K562 (cell line): Measurements from ENCODE around the gene RABGAP1L. TPM values are rescaled to one million over a fixed set of nuclear protein-coding genes. Genes with fewer than 3 reads are reported as not detected.

Experiments used
- ATF7 ChIP-seq: fragments of 450-650 bp; IDR thresholded peaks from 2 replicates; pipeline ENCODE4 v1.7.1; 2014; ENCODE audit warnings: mild to moderate bottlenecking, moderate library complexity
- BACH1 ChIP-seq: fragments of 200-800 bp; sonication (Bioruptor generic); IDR thresholded peaks from 2 replicates; pipeline ENCODE4 v1.6.1; 2016; ENCODE audit warnings: missing genetic modification characterization, missing compliant biosample characterization
- CEBPG ChIP-seq, 3 experiments: fragments of 200-800 bp in 1 of 3; sonication (Bioruptor generic) in 1 of 3; sonication (generic) in 1 of 3; formaldehyde crosslinking in 1 of 3; IDR thresholded peaks in 2 of 3; conservative IDR thresholded peaks in 1 of 3; 2 replicates each; pipeline versions ENCODE4 v1.6.1 to v1.8.0; 2016 to 2022; ENCODE audit warnings: missing compliant biosample characterization in 2 of 3, missing genetic modification characterization in 2 of 3, mild to moderate bottlenecking in 1 of 3, missing genetic modification reagents in 1 of 3
- CHD2 ChIP-seq: IDR thresholded peaks from 2 replicates; pipeline ENCODE4 v1.6.1; 2011; ENCODE audit warnings: low read depth, low read length
- ETV5 ChIP-seq: sonication (generic); formaldehyde crosslinking; IDR thresholded peaks from 2 replicates; pipeline ENCODE4 v1.4.0; 2020; ENCODE audit warnings: low read depth, mild to moderate bottlenecking, missing genetic modification reagents
- FOXM1 ChIP-seq, 2 experiments: fragments of 450-650 bp in 1 of 2; sonication (generic) in 1 of 2; formaldehyde crosslinking in 1 of 2; IDR thresholded peaks; 2 replicates each; pipeline versions ENCODE4 v1.6.1 to v1.9.0; 2017 to 2022; ENCODE audit warnings: low read depth in 2 of 2, mild to moderate bottlenecking in 2 of 2, missing genetic modification reagents in 1 of 2, moderate library complexity in 1 of 2
- GABPA ChIP-seq: fragments of 200-800 bp; sonication (Bioruptor generic); conservative IDR thresholded peaks from 2 replicates; pipeline ENCODE4 v1.6.1; 2016; ENCODE audit warnings: low read depth, missing genetic modification characterization, missing compliant biosample characterization
- NR4A1 ChIP-seq, 2 experiments: fragments of 250-450 bp in 1 of 2; fragments of 450-650 bp in 1 of 2; sonication (Bioruptor Pico) in 1 of 2; IDR thresholded peaks; 2 replicates each; pipeline versions ENCODE4 v1.4.0 to v1.6.1; 2016 to 2020; ENCODE audit warnings: mild to moderate bottlenecking in 2 of 2, missing compliant biosample characterization in 1 of 2, missing genetic modification characterization in 1 of 2, moderate library complexity in 1 of 2
- PURB ChIP-seq: sonication (generic); formaldehyde crosslinking; IDR thresholded peaks from 2 replicates; pipeline ENCODE4 v1.9.0; 2021; ENCODE audit warnings: low read depth, mild to moderate bottlenecking, missing genetic modification reagents
- SNAPC5 ChIP-seq: fragments of 250-450 bp; sonication (Bioruptor Pico); IDR thresholded peaks from 2 replicates; pipeline ENCODE4 v1.8.0; 2021; ENCODE audit warnings: moderate library complexity, mild to moderate bottlenecking, inconsistent platforms
- SNRNP70 ChIP-seq: fragments of 200-400 bp; formaldehyde crosslinking; optimal IDR thresholded peaks from 2 replicates; pipeline ENCODE3; 2017; ENCODE audit warnings: low read depth, low read length
- SREBF1 ChIP-seq: fragments of 150-350 bp; IDR thresholded peaks from 2 replicates; pipeline ENCODE4 v1.6.1; 2014; ENCODE audit warnings: antibody characterized with exemption, low read depth, low read length, borderline replicate concordance
- SRSF7 ChIP-seq: fragments of 200-400 bp; formaldehyde crosslinking; optimal IDR thresholded peaks from 2 replicates; pipeline ENCODE3; 2017; ENCODE audit warnings: mild to moderate bottlenecking, low read depth, low read length
- USF1 ChIP-seq: sonication (generic); formaldehyde crosslinking; IDR thresholded peaks from 2 replicates; pipeline ENCODE4 v1.9.0; 2022; ENCODE audit warnings: mild to moderate bottlenecking, missing genetic modification reagents
- ZFX ChIP-seq: sonication (generic); formaldehyde crosslinking; IDR thresholded peaks from 2 replicates; pipeline ENCODE4 v1.8.0; 2022; ENCODE audit warnings: mild to moderate bottlenecking, missing genetic modification reagents, moderate library complexity
- ZMIZ1 ChIP-seq, 2 experiments: fragments of 150-350 bp in 1 of 2; IDR thresholded peaks; 2 replicates each; pipeline ENCODE4 v1.6.1; 2012 to 2016; ENCODE audit warnings: low read depth in 2 of 2, low read length in 2 of 2, mild to moderate bottlenecking in 1 of 2, moderate library complexity in 1 of 2
- ZNF217 ChIP-seq: sonication (generic); formaldehyde crosslinking; IDR thresholded peaks from 2 replicates; pipeline ENCODE4 v1.8.0; 2022; ENCODE audit warnings: mild to moderate bottlenecking, missing genetic modification reagents
- ZNF280B ChIP-seq: fragments of 250-450 bp; sonication (Bioruptor Pico); IDR thresholded peaks from 2 replicates; pipeline ENCODE4 v1.5.1; 2021; ENCODE audit warnings: mild to moderate bottlenecking
- ZNF431 ChIP-seq: sonication (generic); formaldehyde crosslinking; IDR thresholded peaks from 2 replicates; pipeline ENCODE4 v1.8.0; 2022; ENCODE audit warnings: mild to moderate bottlenecking, missing genetic modification reagents
- ZNF668 ChIP-seq: fragments of 250-450 bp; sonication (Bioruptor Pico); IDR thresholded peaks from 2 replicates; pipeline ENCODE4 v1.8.0; 2022; ENCODE audit warnings: mild to moderate bottlenecking, inconsistent platforms
- polyA plus RNA-seq, 8 experiments: library from polyadenylated mRNA; depleted of rRNA in 4 of 8; stranded (reverse) in 5 of 8; unstranded in 3 of 8; fragments of >200 nt; fragmentation: Nextera tagmentation in 2 of 8; fragmentation: Illumina TruSeq in 1 of 8; extraction: Ambion mirVana in 2 of 8; extraction: Trizol in 1 of 8; gene quantifications; 2 replicates each; pipeline versions ENCODE4 v1.2.1 to v1.2.3, GENCODE V29; 2011 to 2014; ENCODE audit warnings: inconsistent platforms in 1 of 8, missing spikeins in 1 of 8
- total RNA-seq, 7 experiments: library from RNA; depleted of rRNA in 6 of 7; stranded (reverse); fragments of >200 nt in 6 of 7; fragmentation: Illumina TruSeq in 2 of 7; extraction: Trizol in 2 of 7; gene quantifications; 2 replicates each; pipeline versions ENCODE4 v1.2.1 to v1.2.3, GENCODE V29; 2011 to 2021; ENCODE audit warnings: low replicate concordance in 1 of 7

Gene RABGAP1L
- total and polyA plus RNA-seq, 9 of the 15 experiments (the other 6 are each of a cell fraction or from before 2014, with no cell fraction given): 16.5 to 44.9 (median 26.7) TPM

- TF ChIP-seq FOXM1 (IDR thresholded peaks at IDR 0.05; ENCODE audit: low read depth) (no peak), FOXM1 (CRISPR knock-in tag; IDR thresholded peaks at IDR 0.05; ENCODE audit: low read depth) (no peak), SNRNP70 (no peak), BACH1 (peak; percentile 77; the same call in 1 of the 2 replicates), PURB (CRISPR knock-in tag) (no peak), ZNF280B (CRISPR knock-in tag) (no peak), ZNF217 (CRISPR knock-in tag) (no peak), ATF7 (peak; percentile 82), ZNF668 (no peak), CEBPG (CRISPR knock-in tag; IDR thresholded peaks at IDR 0.05) (no peak), CEBPG (tag; conservative IDR thresholded peaks at IDR 0.05 in 1 of 2, IDR thresholded peaks at IDR 0.05 in 1 of 2) (no peak), ZMIZ1 (IDR thresholded peaks at IDR 0.05; ENCODE audit: low read depth in 2 of 2, low read length in 2 of 2) (peak in 1 of 2 experiments; percentile 32; a peak in 1 of 4 replicates), SNAPC5 (CRISPR knock-in tag) (no peak), SREBF1 (0 out of 2 replicates have a peak, but pooled peaks have one; percentile 52), CHD2 (no peak), USF1 (CRISPR knock-in tag) (no peak), ETV5 (CRISPR knock-in tag) (no peak), NR4A1 (CRISPR knock-in tag; IDR thresholded peaks at IDR 0.05) (0 out of 2 replicates have a peak, but pooled peaks have one; percentile 75), NR4A1 (tag; IDR thresholded peaks at IDR 0.05) (peak; percentile 85; the same call in 1 of the 2 replicates), ZNF431 (CRISPR knock-in tag) (peak; percentile 82), SRSF7 (no peak), GABPA (peak; percentile 78), ZFX (CRISPR knock-in tag) (peak; percentile 93)
Measured at GRCh38 chr1:174159252-174160108, at the start of gene RABGAP1L (continued).
